Smooth muscle cell (in vitro differentiated cells): ENCODE data around the gene ADAMTS12. TPM values are rescaled to one million over a fixed set of nuclear protein-coding genes. Genes with fewer than 3 reads are reported as not detected.

Source experiments
- DNase-seq: peaks from one replicate; lab custom pipeline; 2025; ENCODE audit not compliant: unreplicated experiment; lab: John Stamatoyannopoulos, UW
- H2AFZ ChIP-seq: fragments of 200-600 bp; sonication (generic); 2 replicates; pipeline ENCODE4 v1.6.0; 2016; ENCODE audit warnings: antibody characterized with exemption, low read depth, mild to moderate bottlenecking
- H3F3A ChIP-seq: fragments of 200-600 bp; sonication (generic); 2 replicates; pipeline ENCODE4 v1.6.0; 2017; ENCODE audit warnings: antibody characterized with exemption, low read depth
- H3K27ac ChIP-seq: fragments of 200-600 bp; sonication (generic); 2 replicates; pipeline ENCODE4 v1.5.1; 2016; ENCODE audit warnings: low read depth, mild to moderate bottlenecking
- H3K27me3 ChIP-seq: fragments of 200-600 bp; sonication (generic); 2 replicates; pipeline ENCODE4 v1.6.1; 2016; ENCODE audit warnings: low read depth, mild to moderate bottlenecking
- H3K36me3 ChIP-seq: fragments of 200-600 bp; sonication (generic); 2 replicates; pipeline ENCODE4 v1.5.1; 2016; ENCODE audit warnings: low read depth
- H3K4me1 ChIP-seq: fragments of 200-600 bp; sonication (generic); 2 replicates; pipeline ENCODE4 v1.5.1; 2016; ENCODE audit warnings: low read depth
- H3K4me2 ChIP-seq: fragments of 200-600 bp; sonication (generic); 2 replicates; pipeline ENCODE4 v1.6.0; 2016; ENCODE audit warnings: mild to moderate bottlenecking
- H3K4me3 ChIP-seq: fragments of 200-600 bp; sonication (generic); 2 replicates; pipeline ENCODE4 v1.5.1; 2016; ENCODE audit warnings: mild to moderate bottlenecking
- H3K79me2 ChIP-seq: fragments of 200-600 bp; sonication (generic); 2 replicates; pipeline ENCODE4 v1.6.0; 2016; ENCODE audit warnings: low read depth, mild to moderate bottlenecking
- H3K9ac ChIP-seq: fragments of 200-600 bp; sonication (generic); 2 replicates; pipeline ENCODE4 v1.6.0; 2016; ENCODE audit warnings: low read depth
- H3K9me3 ChIP-seq: fragments of 200-600 bp; sonication (generic); replicated peaks from 2 replicates; pipeline ENCODE4 v1.5.1; 2016; ENCODE audit warnings: low read depth
- H4K20me1 ChIP-seq: fragments of 200-600 bp; sonication (generic); 2 replicates; pipeline ENCODE4 v1.6.0; 2016; ENCODE audit warnings: low read depth
- CTCF ChIP-seq: fragments of 200-600 bp; sonication (generic); IDR thresholded peaks from 2 replicates; pipeline ENCODE4 v1.5.1; 2017; ENCODE audit warnings: borderline replicate concordance, mild to moderate bottlenecking, antibody characterized with exemption; ENCODE audit not compliant: insufficient read depth, poor library complexity, severe bottlenecking
- WGBS: methylation state at CpG from one replicate; pipeline ENCODE4 v1.1.7; 2016; ENCODE audit warnings: low lambda C conversion rate; 5-methylcytosine and 5-hydroxymethylcytosine counted together
- polyA plus RNA-seq: library from polyadenylated mRNA; unstranded; fragments of >200 nt; fragmentation: Nextera tagmentation; extraction: Ambion mirVana; gene quantifications from 2 replicates; pipeline ENCODE4 v1.2.1, GENCODE V29; 2016
- total RNA-seq: library from RNA; depleted of rRNA; stranded (reverse); fragments of >200 nt; gene quantifications from 2 replicates; pipeline ENCODE4 v1.2.3, GENCODE V29; 2014

The ADAMTS12 gene
- total and polyA plus RNA-seq, 2 experiments from 2014 or later = 34.3 to 84.9 TPM

GRCh38 chr5:33721491-33722200 is 170.1 kb downstream of the ADAMTS12 start:
- H3K27ac ChIP-seq = no peak overlapping the region

GRCh38 chr5:33720176-33720575 is 171.6 kb downstream of the ADAMTS12 start:
- no peaks in the 10 kb centered on the region for H3K9me3 ChIP-seq
- no peaks in the 10 kb centered on the region for H3K79me2 ChIP-seq
- WGBS = 85% methylated on average over 1 of the region's 1 CpG
- TF ChIP-seq CTCF = no peak
- no peak overlapping the region for H3K27ac ChIP-seq
- peaks cover 20% of the 10 kb centered on the region for H4K20me1 ChIP-seq
- H3K27me3 ChIP-seq = no peaks in the 10 kb centered on the region
- H3K4me3 ChIP-seq = no peak overlapping the region
- H3K4me1 ChIP-seq = no peaks in the 10 kb centered on the region
- DNase-seq = no peak
- H3K4me2 ChIP-seq = no peak overlapping the region
- H3K9ac ChIP-seq = no peak overlapping the region
- H3F3A ChIP-seq = no peaks in the 10 kb centered on the region
- no peak overlapping the region for H2AFZ ChIP-seq
- H3K36me3 ChIP-seq = no peaks in the 10 kb centered on the region

More at GRCh38 chr5:33721491-33722200, 170.1 kb downstream of the ADAMTS12 start:
- Histone ChIP-seq H3K9ac (no peak overlapping the region), H3K79me2 (no peaks in the 10 kb centered on the region), H3K36me3 (no peaks in the 10 kb centered on the region), H3K4me1 (no peaks in the 10 kb centered on the region), H2AFZ (no peak overlapping the region), H3K9me3 (no peaks in the 10 kb centered on the region), H3K27me3 (no peaks in the 10 kb centered on the region), H3K4me2 (no peak overlapping the region), H3K4me3 (no peak overlapping the region), H4K20me1 (peaks cover 20% of the 10 kb centered on the region), H3F3A (no peaks in the 10 kb centered on the region)
- no peak for DNase-seq
- no peak for TF ChIP-seq CTCF
- WGBS = 85% methylated on average over 6 of the region's 6 CpGs

GRCh38 chr5:33719769-33720168 is 172.0 kb downstream of the ADAMTS12 start:
- Histone ChIP-seq H3K27me3 (no peaks in the 10 kb centered on the region), H3K4me1 (no peaks in the 10 kb centered on the region), H3K4me3 (no peak overlapping the region), H3K4me2 (no peak overlapping the region), H2AFZ (no peak overlapping the region), H3K79me2 (no peaks in the 10 kb centered on the region), H3K36me3 (no peaks in the 10 kb centered on the region), H3K9me3 (no peaks in the 10 kb centered on the region), H3K9ac (no peak overlapping the region), H3F3A (no peaks in the 10 kb centered on the region), H4K20me1 (peaks cover 20% of the 10 kb centered on the region), H3K27ac (no peak overlapping the region)
- no peak for TF ChIP-seq CTCF
- DNase-seq = no peak
- 89% methylated on average over 1 of the region's 1 CpG for WGBS

GRCh38 chr5:33715661-33716060 is 176.1 kb downstream of the ADAMTS12 start:
- DNase-seq = no peak
- H3K9me3 ChIP-seq = no peaks in the 10 kb centered on the region
- WGBS = 90% methylated on average over 1 of the region's 1 CpG
- H4K20me1 ChIP-seq = peaks cover 20% of the 10 kb centered on the region
- H3K4me3 ChIP-seq = no peak overlapping the region
- no peaks in the 10 kb centered on the region for H3K36me3 ChIP-seq
- no peak overlapping the region for H3K9ac ChIP-seq
- no peak overlapping the region for H3K4me2 ChIP-seq
- no peaks in the 10 kb centered on the region for H3K4me1 ChIP-seq
- H3K27me3 ChIP-seq = no peaks in the 10 kb centered on the region
- no peak overlapping the region for H2AFZ ChIP-seq
- no peaks in the 10 kb centered on the region for H3K79me2 ChIP-seq
- no peak overlapping the region for H3K27ac ChIP-seq
- TF ChIP-seq CTCF = no peak
- no peaks in the 10 kb centered on the region for H3F3A ChIP-seq
